Mesothelial cell of epicardium (in vitro differentiated cells): ENCODE data around the gene TNS1. TPM values are rescaled to one million over a fixed set of nuclear protein-coding genes. Genes with fewer than 3 reads are reported as not detected.

Source experiments
- DNase-seq, 2 experiments: peaks; one replicate each; pipeline ENCODE4 v3.0.0; 2021; ENCODE audit warnings: low spot score in 2 of 2; ENCODE audit not compliant: unreplicated experiment in 2 of 2
- H3K27ac Mint-ChIP-seq: 2 replicates; pipeline ENCODE4 v1.8.0; 2021; ENCODE audit warnings: mixed read lengths
- H3K27me3 Mint-ChIP-seq: 2 replicates; pipeline ENCODE4 v1.8.0; 2021; ENCODE audit warnings: low read depth, mixed read lengths
- H3K36me3 Mint-ChIP-seq: 2 replicates; pipeline ENCODE4 v1.8.0; 2021; ENCODE audit warnings: mixed read lengths
- H3K4me1 Mint-ChIP-seq: 2 replicates; pipeline ENCODE4 v1.8.0; 2021; ENCODE audit warnings: mixed read lengths
- H3K4me3 Mint-ChIP-seq: 2 replicates; pipeline ENCODE4 v1.8.0; 2021; ENCODE audit warnings: mild to moderate bottlenecking, moderate library complexity, mixed read lengths
- H3K9me3 Mint-ChIP-seq: 2 replicates; pipeline ENCODE4 v1.8.0; 2021; ENCODE audit warnings: mixed read lengths
- CTCF ChIP-seq: fragments of 200-600 bp; sonication (generic); IDR thresholded peaks from one replicate; pipeline ENCODE4 v1.5.0; 2021; ENCODE audit warnings: antibody characterized with exemption; ENCODE audit not compliant: unreplicated experiment
- total RNA-seq: library from RNA; stranded (reverse); gene quantifications from 3 replicates; pipeline ENCODE4 v1.2.1, GENCODE V29; 2021

TNS1 gene
- total RNA-seq, 1 donor from 2014 or later: 130 TPM

- H3K4me1 Mint-ChIP-seq: no peaks in the 10 kb centered on the region
- H3K9me3 Mint-ChIP-seq: peaks cover 13% of the 10 kb centered on the region
- peaks cover 2% of the 10 kb centered on the region for H3K27me3 Mint-ChIP-seq
- peaks cover 6% of the 10 kb centered on the region for H3K36me3 Mint-ChIP-seq
- H3K4me3 Mint-ChIP-seq: no peak overlapping the region
- DNase-seq: no peak
- H3K27ac Mint-ChIP-seq: no peak overlapping the region
- no peak for TF ChIP-seq CTCF
These were observed 219.6 kb downstream of the TNS1 start for GRCh38 chr2:217783243-217783642.

- peaks cover 3% of the 10 kb centered on the region for H3K36me3 Mint-ChIP-seq
- peaks cover 2% of the 10 kb centered on the region for H3K27me3 Mint-ChIP-seq
- DNase-seq: no peak
- H3K4me1 Mint-ChIP-seq: no peaks in the 10 kb centered on the region
- H3K27ac Mint-ChIP-seq: no peak overlapping the region
- peaks cover 10% of the 10 kb centered on the region for H3K9me3 Mint-ChIP-seq
- no peak for TF ChIP-seq CTCF
- no peak overlapping the region for H3K4me3 Mint-ChIP-seq
These were observed 224.9 kb downstream of the TNS1 start for GRCh38 chr2:217777906-217778305.

GRCh38 chr2:217776631-217777030, 226.2 kb downstream of the TNS1 start:
- Mint-ChIP-seq H3K36me3 (peaks cover 3% of the 10 kb centered on the region), H3K27ac (no peak overlapping the region)
- DNase-seq: no peak

GRCh38 chr2:217775920-217776503, 226.8 kb downstream of the TNS1 start:
- H3K27ac Mint-ChIP-seq: no peak overlapping the region
- no peak for TF ChIP-seq CTCF
- peaks cover 2% of the 10 kb centered on the region for H3K27me3 Mint-ChIP-seq
- H3K4me3 Mint-ChIP-seq: no peak overlapping the region
- H3K9me3 Mint-ChIP-seq: peaks cover 8% of the 10 kb centered on the region
- no peaks in the 10 kb centered on the region for H3K36me3 Mint-ChIP-seq
- DNase-seq: no peak
- no peaks in the 10 kb centered on the region for H3K4me1 Mint-ChIP-seq

More at GRCh38 chr2:217776631-217777030, 226.2 kb downstream of the TNS1 start:
- Mint-ChIP-seq H3K9me3 (peaks cover 8% of the 10 kb centered on the region), H3K4me1 (no peaks in the 10 kb centered on the region), H3K4me3 (no peak overlapping the region), H3K27me3 (peaks cover 2% of the 10 kb centered on the region)
- no peak for TF ChIP-seq CTCF

- H3K4me3 Mint-ChIP-seq: no peak overlapping the region
- TF ChIP-seq CTCF: no peak
- no peak for DNase-seq
- H3K36me3 Mint-ChIP-seq: no peaks in the 10 kb centered on the region
- H3K27me3 Mint-ChIP-seq: peaks cover 10% of the 10 kb centered on the region
- no peaks in the 10 kb centered on the region for H3K4me1 Mint-ChIP-seq
- H3K9me3 Mint-ChIP-seq: peaks cover 9% of the 10 kb centered on the region
- H3K27ac Mint-ChIP-seq: no peak overlapping the region
These were observed 228.6 kb downstream of the TNS1 start for GRCh38 chr2:217774232-217774631.

- DNase-seq: no peak
- no peaks in the 10 kb centered on the region for H3K4me1 Mint-ChIP-seq
- no peak for TF ChIP-seq CTCF
- H3K27me3 Mint-ChIP-seq: peaks cover 13% of the 10 kb centered on the region
- H3K36me3 Mint-ChIP-seq: no peaks in the 10 kb centered on the region
- H3K9me3 Mint-ChIP-seq: peaks cover 16% of the 10 kb centered on the region
- no peak overlapping the region for H3K27ac Mint-ChIP-seq
- no peak overlapping the region for H3K4me3 Mint-ChIP-seq
These were observed 229.3 kb downstream of the TNS1 start for GRCh38 chr2:217773539-217773938.
